Mesothelial cell of epicardium (in vitro differentiated cells): ENCODE measurements around the gene AGTRAP. TPM values are rescaled to one million over a fixed set of nuclear protein-coding genes. Genes with fewer than 3 reads are reported as not detected.
A peak's percentile ranks its signal among the peaks of the same experiment; 100 is the strongest.

Experiments used
- DNase-seq, 2 experiments: peaks; one replicate each; pipeline ENCODE4 v3.0.0; 2021; ENCODE audit warnings: low spot score in 2 of 2; ENCODE audit not compliant: unreplicated experiment in 2 of 2
- H3K27ac Mint-ChIP-seq: 2 replicates; pipeline ENCODE4 v1.8.0; 2021; ENCODE audit warnings: mixed read lengths
- H3K27me3 Mint-ChIP-seq: 2 replicates; pipeline ENCODE4 v1.8.0; 2021; ENCODE audit warnings: low read depth, mixed read lengths
- H3K36me3 Mint-ChIP-seq: 2 replicates; pipeline ENCODE4 v1.8.0; 2021; ENCODE audit warnings: mixed read lengths
- H3K4me1 Mint-ChIP-seq: 2 replicates; pipeline ENCODE4 v1.8.0; 2021; ENCODE audit warnings: mixed read lengths
- H3K4me3 Mint-ChIP-seq: 2 replicates; pipeline ENCODE4 v1.8.0; 2021; ENCODE audit warnings: mild to moderate bottlenecking, moderate library complexity, mixed read lengths
- H3K9me3 Mint-ChIP-seq: 2 replicates; pipeline ENCODE4 v1.8.0; 2021; ENCODE audit warnings: mixed read lengths
- total RNA-seq: library from RNA; stranded (reverse); gene quantifications from 3 replicates; pipeline ENCODE4 v1.2.1, GENCODE V29; 2021
- TF ChIP-seq, protein P1 (sequence below): fragments of 200-600 bp; sonication (generic); IDR thresholded peaks from one replicate; pipeline ENCODE4 v1.5.0; 2021; ENCODE audit warnings: antibody characterized with exemption; ENCODE audit not compliant: unreplicated experiment

Gene AGTRAP
- total RNA-seq, 1 donor from 2014 or later, result 29.0 TPM

GRCh38 chr1:11708554-11709350 lies 27.2 kb upstream of the AGTRAP start:
- Mint-ChIP-seq H3K4me3 (no peak overlapping the region), H3K36me3 (no peaks in the 10 kb centered on the region), H3K4me1 (peaks cover 4% of the 10 kb centered on the region), H3K27ac (no peak overlapping the region), H3K27me3 (peaks cover 6% of the 10 kb centered on the region), H3K9me3 (no peaks in the 10 kb centered on the region)
- TF ChIP-seq, protein P1, sequence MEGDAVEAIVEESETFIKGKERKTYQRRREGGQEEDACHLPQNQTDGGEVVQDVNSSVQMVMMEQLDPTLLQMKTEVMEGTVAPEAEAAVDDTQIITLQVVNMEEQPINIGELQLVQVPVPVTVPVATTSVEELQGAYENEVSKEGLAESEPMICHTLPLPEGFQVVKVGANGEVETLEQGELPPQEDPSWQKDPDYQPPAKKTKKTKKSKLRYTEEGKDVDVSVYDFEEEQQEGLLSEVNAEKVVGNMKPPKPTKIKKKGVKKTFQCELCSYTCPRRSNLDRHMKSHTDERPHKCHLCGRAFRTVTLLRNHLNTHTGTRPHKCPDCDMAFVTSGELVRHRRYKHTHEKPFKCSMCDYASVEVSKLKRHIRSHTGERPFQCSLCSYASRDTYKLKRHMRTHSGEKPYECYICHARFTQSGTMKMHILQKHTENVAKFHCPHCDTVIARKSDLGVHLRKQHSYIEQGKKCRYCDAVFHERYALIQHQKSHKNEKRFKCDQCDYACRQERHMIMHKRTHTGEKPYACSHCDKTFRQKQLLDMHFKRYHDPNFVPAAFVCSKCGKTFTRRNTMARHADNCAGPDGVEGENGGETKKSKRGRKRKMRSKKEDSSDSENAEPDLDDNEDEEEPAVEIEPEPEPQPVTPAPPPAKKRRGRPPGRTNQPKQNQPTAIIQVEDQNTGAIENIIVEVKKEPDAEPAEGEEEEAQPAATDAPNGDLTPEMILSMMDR, result no peak
- no peak for DNase-seq

DNA sequence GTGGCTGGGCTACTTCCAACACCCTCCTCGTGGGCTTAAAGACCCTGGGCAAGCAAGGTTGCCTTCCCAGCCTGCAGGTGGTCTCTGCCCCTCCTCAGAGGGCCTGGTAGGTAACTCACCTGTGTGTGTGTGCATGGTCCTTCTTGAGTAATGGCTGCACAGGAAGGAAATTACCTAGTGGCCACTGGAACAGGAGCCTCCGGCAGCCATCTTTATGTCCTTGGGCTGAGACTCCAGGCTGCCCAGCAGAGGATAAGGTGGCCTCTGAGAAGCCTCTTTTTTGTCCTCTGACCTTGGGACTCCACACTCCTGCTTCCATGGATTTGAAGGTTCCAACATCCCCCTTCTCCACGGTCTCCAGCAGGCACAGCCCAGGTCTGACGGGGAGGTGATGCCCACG lies 24.4 kb upstream of the AGTRAP start:
- no peaks in the 10 kb centered on the region for H3K36me3 Mint-ChIP-seq
- no peak overlapping the region for H3K4me3 Mint-ChIP-seq
- H3K27me3 Mint-ChIP-seq, result no peaks in the 10 kb centered on the region
- H3K9me3 Mint-ChIP-seq, result no peaks in the 10 kb centered on the region
- H3K4me1 Mint-ChIP-seq, result peaks cover 4% of the 10 kb centered on the region
- no peak overlapping the region for H3K27ac Mint-ChIP-seq
- no peak for DNase-seq
- TF ChIP-seq, protein P1, result no peak

GRCh38 chr1:11712285-11712684 lies 23.7 kb upstream of the AGTRAP start:
- no peaks in the 10 kb centered on the region for H3K27me3 Mint-ChIP-seq
- TF ChIP-seq, protein P1, result no peak
- H3K36me3 Mint-ChIP-seq, result no peaks in the 10 kb centered on the region
- no peak overlapping the region for H3K4me3 Mint-ChIP-seq
- H3K4me1 Mint-ChIP-seq, result peaks cover 4% of the 10 kb centered on the region
- no peak for DNase-seq
- no peaks in the 10 kb centered on the region for H3K9me3 Mint-ChIP-seq
- H3K27ac Mint-ChIP-seq, result no peak overlapping the region

DNA sequence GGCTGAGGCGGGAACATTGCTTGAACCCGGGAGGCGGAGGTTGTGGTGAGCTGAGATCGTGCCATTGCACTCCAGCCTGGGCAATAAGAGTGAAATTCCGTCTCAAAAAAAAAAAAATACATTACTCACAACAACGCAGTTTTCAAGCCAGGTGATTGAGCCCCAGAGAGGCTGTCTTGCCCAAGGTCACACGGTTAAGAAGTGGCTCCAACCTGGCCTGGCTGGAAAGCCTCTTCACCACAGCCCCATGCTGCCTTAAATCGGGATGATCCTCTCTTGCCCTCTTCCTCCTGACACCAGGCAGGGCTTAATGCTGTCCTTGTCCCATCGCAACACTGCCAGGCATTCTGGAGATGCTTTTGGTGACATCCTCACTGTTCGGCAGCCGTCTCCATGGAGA lies 22.8 kb upstream of the AGTRAP start:
- DNase-seq, result no peak
- Mint-ChIP-seq H3K27ac (no peak overlapping the region), H3K36me3 (no peaks in the 10 kb centered on the region), H3K4me1 (no peaks in the 10 kb centered on the region), H3K4me3 (no peak overlapping the region), H3K9me3 (no peaks in the 10 kb centered on the region), H3K27me3 (no peaks in the 10 kb centered on the region)
- TF ChIP-seq, protein P1, result no peak

GRCh38 chr1:11714831-11715575 lies 20.9 kb upstream of the AGTRAP start:
- H3K4me1 Mint-ChIP-seq, result peaks cover 4% of the 10 kb centered on the region
- no peaks in the 10 kb centered on the region for H3K36me3 Mint-ChIP-seq
- H3K27ac Mint-ChIP-seq, result peak overlapping the region; percentile 30

More at GRCh38 chr1:11714831-11715575, 20.9 kb upstream of the AGTRAP start:
- Mint-ChIP-seq H3K27me3 (peaks cover 11% of the 10 kb centered on the region), H3K9me3 (no peaks in the 10 kb centered on the region), H3K4me3 (no peak overlapping the region)
- TF ChIP-seq, protein P1, result no peak
- no peak for DNase-seq
